Activated T-cell treated with anti-CD3 and anti-CD28 coated beads for 48 hours (primary cell): ENCODE measurements around the gene TSC22D1.

Experiments used
- DNase-seq: peaks from one replicate; pipeline ENCODE4 v3.0.0-alpha.2; 2020; ENCODE audit warnings: low read depth

The TSC22D1 gene

GRCh38 chr13:44426461-44426860 lies 149.7 kb downstream of the TSC22D1 start:
- no peak for DNase-seq

GRCh38 chr13:44425815-44426078 lies 150.4 kb downstream of the TSC22D1 start:
- DNase-seq: no peak

- no peak for DNase-seq
These were observed 150.9 kb downstream of the TSC22D1 start for GRCh38 chr13:44425041-44425814.

DNA sequence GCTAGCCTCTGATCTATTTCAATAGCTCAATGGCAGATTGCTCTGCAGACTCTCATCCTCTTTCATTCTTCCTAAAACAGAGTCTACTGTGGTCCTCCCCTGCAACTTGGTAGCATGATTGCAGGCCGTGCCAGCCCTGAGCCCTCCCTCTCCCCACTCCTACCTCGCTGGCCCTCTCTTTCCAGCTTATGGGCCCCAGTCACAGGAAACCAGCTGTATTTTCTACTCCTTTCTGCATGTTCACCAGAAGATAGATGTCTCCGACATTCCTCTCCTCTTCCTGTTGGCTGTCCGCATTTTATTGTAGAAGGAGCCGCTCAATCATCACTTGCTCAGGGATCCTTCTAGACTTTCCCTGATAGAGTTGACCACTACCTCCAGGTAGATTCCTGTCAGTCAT lies 152.3 kb downstream of the TSC22D1 start:
- DNase-seq: no peak

DNA sequence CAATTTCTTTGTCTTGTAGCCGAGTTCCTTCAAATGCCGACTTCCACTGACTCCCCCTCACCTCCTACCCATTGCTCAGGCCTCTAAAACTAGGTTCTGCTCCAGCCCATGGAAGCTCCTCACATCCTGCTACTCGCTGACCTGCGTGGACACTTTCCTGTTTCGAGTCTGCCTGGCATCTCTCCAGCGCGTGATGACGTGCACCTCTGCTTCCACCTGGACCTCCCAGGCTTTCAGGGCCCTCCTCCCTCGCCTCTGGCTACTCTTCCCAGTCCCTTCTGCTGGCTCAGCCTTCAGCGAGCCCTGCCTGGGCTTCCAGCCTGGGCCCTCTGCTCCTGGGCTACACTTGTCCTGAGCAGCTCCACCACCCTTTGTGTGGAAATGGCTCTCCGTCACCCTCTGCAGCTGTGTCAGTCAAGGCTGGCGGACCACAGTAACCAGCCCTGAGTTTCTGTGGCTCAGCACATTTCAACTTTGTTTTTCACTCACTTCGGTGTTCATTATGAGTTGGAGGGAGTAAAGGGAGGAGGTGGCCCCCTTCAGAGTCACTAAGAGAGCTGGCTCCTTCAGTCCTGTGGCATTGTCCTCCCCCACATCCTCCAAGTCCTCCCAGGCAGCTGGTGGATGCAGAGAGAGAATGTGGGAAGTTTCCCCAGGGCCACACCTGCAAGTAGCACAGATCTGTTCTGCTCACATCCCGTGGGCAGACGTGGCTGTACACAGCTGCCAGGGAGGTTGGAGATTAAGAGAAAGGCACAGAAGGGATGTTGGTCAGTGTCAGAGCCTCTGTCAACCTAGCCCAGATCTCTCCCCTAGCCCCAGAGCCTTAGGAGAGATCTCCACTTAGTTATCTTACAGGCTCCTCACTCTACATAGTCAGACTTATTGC lies 153.1 kb downstream of the TSC22D1 start:
- no peak for DNase-seq

DNA sequence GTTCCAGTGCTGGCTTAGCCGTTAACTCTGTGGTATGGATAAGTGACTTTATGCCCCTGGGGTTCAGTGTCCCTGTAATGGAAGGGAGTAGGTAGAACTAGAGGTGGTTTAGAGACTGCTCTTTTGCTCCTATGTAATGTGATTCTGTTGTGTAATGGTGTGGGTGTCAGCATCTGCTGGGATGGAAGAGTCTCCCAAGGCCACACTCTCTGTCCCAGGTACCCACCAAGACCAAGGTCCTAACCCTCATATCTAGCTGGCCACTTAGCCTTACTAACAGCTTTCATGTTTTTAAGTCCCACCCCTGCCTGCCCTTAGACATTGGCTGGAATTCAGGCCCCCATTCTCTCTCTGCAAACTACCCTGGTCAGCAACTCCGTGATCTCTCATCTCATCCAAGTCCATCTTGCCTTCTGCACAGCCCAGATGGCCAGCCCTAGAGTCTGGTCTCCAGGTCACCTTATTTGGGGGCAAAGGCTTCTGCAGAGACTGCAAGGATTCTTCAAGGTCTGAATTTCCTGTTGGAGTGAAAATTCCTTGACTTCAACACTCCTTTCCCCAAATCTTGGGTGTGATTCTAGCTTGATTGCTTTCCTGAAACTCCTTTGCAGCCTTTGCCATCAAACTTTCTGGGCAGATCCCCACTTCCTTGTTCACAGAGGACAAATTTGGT lies 154.1 kb downstream of the TSC22D1 start:
- DNase-seq: no peak

- DNase-seq: no peak
These were observed 155.5 kb downstream of the TSC22D1 start for GRCh38 chr13:44420376-44421220.

GRCh38 chr13:44417876-44418275 lies 158.3 kb downstream of the TSC22D1 start:
- no peak for DNase-seq

DNA sequence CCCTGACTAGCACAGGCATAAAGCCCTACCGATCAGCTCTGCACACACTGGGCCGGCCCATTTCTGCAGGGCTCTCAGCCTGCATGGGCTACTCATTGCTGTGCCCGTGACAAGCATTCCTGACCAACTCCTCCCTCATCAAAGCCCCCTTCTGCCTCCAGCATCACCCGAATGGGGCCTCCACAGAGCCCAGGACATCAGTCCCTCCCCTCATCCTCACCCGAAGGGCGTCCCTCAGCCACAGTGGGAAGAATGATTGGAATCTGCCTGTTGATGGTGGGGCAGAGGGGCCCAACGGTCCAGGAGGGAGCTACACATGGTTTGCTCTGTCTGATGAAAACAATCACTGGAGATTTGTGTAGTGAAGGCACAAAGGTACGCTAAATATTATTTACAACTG lies 158.7 kb downstream of the TSC22D1 start:
- no peak for DNase-seq

- DNase-seq: no peak
These were observed 159.4 kb downstream of the TSC22D1 start for GRCh38 chr13:44416744-44417143.

GRCh38 chr13:44416301-44416700 lies 159.8 kb downstream of the TSC22D1 start:
- no peak for DNase-seq

- no peak for DNase-seq
These were observed 160.3 kb downstream of the TSC22D1 start for GRCh38 chr13:44415815-44416214.

- DNase-seq: no peak
These were observed 161.4 kb downstream of the TSC22D1 start for GRCh38 chr13:44414716-44415115.

- no peak for DNase-seq
These were observed 163.0 kb downstream of the TSC22D1 start for GRCh38 chr13:44413095-44413494.

DNA sequence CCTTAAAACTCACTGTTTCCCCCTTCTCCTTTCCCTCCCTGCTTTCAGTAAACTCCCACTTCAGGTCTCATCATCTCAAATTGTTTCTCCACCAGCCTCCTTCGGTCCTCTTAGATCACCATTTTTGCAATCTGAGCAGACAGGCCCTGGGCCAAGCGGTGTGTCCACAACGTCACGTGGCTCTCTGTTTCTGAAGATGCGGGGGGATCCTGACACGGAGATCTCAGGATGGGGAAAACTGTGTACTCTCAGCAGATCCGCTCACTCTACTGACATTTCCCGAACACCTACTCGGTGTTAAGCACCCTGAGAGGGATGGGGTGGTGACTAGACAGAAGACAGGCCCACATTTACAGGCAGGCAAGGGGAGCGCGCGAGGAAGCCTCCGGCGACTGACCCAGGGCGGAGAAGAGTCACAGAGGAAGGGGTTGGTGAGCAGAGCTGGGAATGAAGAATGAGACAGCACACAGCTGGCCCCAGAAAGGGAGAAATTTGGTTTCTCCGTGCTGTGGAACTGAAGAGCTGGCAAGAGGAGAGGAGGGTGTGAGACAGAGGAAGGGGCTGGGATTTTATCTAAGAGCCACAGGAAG lies 163.7 kb downstream of the TSC22D1 start:
- DNase-seq: no peak

DNA sequence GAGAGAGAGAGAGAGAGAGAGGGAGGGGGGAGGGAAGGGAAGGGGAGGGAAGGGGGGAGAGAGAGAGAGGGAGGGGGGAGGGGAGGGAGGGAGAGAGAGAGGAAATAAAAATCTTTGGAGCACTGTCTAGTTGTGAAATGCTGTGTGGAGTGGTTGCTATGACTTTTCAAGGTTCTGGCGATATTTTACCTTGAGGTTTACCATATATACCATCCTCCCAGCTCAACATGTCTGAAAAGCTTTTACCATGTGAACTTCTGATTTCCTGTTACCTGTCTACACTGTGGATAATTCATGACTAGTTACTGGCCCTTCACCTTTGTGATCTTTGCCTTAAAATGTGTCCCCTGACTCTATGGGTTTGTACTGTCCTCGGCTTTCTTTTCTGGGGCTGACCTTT lies 164.3 kb downstream of the TSC22D1 start:
- no peak for DNase-seq

DNA sequence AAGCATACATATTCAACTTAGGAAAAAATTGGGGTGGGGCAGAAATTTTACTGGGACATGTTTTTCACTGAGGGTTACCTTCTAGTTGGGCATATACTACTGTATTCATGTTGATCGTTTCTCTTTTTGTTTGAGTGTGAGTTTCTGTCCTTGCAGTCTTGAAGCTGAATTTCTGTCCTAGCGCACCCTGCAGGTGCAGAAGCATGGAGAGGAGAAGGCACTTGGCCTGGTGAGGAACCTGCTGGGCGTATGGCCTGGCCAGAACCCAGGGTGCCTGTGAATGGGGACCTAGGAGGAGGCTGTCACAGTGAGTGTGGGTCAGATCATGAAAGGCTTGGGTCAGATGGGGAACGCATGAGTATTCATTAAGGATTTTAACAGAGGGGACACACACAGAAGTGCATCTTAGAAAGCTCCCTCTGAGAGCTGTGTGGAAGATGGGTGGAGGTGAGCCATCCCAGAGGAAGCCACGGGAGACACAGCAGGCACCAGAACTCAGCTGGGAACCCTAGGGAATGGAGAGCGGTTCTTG lies 165.7 kb downstream of the TSC22D1 start:
- no peak for DNase-seq

DNA sequence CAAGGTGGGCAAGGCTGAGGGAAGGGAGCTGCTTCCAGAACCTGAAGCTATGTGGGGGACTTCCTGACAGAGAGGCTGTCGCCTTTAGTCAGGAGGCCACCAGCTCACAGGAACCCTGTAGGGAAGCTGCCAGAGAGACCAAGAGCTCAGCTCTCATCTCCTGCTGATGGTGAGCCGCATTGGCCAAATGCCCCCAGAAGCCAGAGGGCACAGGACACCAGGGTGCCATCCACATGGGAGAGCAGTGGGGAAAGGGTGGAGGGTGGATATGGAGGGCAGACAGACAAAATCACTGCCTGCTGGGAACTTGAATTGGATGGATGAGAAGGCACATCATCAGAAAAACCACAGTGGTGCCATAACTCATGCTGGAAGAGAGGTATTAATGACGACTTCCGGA lies 166.5 kb downstream of the TSC22D1 start:
- no peak for DNase-seq

DNA sequence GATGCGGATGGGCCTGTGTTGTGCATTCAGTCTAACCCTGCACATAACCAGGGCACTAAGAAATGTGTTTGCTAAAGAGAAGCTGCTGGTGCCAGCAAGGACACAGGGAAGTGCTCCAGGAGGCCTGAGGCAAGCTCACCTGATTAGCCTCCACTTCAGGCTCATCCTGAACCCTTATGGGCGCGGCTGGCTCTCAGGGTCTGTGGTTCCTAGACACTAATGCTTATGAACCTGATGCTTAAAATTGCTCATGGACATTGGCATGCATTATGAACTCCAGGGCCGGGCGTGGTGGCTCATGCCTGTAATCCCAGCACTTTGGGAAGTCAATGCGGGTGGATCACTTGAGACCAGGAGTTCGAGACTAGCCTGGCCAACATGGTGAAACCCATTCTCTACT lies 168.2 kb downstream of the TSC22D1 start:
- no peak for DNase-seq

DNA sequence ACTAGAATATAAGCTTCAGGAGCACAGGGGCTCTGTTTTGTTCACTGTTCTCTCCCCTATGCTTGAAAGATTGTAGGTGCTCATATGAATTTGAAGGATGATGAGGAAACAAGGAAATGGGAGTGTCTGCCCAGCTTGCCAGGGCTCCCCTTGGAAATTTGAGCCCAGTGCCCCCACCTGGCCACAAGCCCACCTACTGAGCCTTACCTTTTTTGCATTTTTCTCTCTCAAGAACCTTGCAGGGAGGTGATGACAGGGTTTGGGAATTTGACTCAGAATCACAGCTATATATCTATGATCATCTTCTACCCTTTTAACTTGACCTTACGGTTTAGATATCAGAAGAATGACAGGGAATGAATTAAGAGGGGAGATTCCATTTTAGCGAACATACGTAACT lies 168.8 kb downstream of the TSC22D1 start:
- DNase-seq: no peak

- DNase-seq: no peak
These were observed 169.5 kb downstream of the TSC22D1 start for GRCh38 chr13:44406617-44407016.
